HG03135 (cell line): ENCODE measurements around the gene HBE1.
"Not testable (repeated sequence)": the region's sequence is repeated elsewhere in the genome, so short reads cannot be mapped to it uniquely, and the experiment has no call there.

Experiments
- ATAC-seq: cut with Tn5 transposase; IDR thresholded peaks from one replicate; pipeline ENCODE4 v1.9.1; 2021; ENCODE audit warnings: mild to moderate bottlenecking, moderate library complexity; ENCODE audit not compliant: unreplicated experiment

Gene HBE1

DNA sequence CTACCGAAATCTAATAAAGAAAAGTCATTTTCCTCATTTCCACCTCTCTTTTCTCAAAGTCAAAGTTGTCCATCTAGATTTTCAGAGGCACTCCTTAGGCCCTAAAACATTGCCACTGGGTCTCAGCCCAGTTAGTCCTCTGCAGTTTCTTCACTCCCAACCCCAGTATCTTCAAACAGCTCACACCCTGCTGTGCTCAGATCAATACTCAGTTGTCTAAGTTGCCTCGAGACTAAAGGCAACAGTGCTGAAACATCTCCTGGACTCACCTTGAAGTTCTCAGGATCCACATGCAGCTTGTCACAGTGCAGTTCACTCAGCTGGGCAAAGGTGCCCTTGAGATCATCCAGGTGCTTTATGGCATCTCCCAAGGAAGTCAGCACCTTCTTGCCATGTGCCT, 15.7 kb downstream of the HBE1 start:
- not testable (repeated sequence) for ATAC-seq

DNA sequence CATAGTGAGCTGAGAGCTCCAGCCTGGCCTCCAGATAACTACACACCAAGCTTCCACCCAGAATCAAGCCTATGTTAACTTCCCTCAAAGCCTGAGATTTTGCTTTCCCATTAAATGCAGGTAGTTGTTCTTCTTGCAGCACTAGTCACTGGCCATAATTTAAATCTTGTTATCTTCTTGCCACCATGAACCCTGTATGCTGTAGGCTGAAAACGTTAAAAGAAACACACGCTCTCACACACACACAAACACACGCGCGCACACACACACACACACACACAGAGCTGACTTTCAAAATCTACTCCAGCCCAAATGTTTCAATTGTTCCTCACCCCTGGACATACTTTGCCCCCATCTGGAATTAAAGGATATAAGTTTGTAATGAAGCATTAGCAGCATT, 16.3 kb downstream of the HBE1 start:
- not testable (repeated sequence) for ATAC-seq

DNA sequence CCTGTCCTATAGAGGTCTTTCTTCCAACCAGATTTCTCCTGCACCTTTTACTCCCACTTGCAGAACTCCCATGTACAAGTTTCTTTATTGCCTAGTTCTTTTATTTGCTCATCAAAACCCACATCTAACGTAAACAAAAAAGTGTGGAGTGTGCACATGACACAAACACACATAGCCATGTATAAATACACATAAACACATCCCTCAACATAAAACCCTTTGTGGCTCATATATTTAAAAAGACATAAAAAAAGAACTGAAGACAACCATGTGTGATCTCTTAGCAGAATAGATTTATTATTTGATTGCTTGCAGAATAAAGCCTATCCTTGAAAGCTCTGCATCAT, 16.9 kb downstream of the HBE1 start:
- no peak for ATAC-seq

DNA sequence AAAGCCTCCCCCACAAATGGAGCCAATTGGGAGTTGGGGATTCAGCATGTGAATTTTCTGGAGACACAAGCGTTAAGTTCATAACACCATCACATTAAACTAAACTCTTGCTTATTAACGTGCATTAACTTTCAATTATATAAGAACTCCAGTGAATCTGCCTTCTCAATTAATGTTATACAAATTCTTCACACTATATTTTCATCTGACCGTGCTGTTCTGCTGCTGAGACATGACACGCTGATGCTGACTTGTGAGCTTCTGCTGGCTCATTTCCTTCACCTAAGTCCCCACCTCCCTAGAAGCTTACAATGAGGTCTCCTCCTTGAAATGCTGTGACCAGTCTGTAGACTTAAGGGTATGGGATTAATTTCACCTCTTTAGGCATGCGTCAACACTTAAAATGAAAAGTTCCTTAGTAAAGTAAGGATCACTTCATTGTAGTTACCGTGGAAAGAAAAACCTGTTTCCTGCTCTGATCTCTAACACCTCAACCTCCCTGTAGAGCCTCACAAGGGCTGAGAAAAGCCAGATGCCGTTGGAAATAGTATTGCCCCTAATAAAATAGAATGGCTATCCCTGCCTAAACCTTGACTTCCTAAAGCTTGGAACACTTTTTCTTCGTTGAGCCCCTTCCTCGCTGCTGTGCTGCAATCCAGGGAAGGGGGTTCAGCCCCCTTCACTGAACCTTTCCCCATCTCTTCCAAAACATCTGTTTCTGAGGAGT, 17.4 kb downstream of the HBE1 start:
- ATAC-seq, result no peak

DNA sequence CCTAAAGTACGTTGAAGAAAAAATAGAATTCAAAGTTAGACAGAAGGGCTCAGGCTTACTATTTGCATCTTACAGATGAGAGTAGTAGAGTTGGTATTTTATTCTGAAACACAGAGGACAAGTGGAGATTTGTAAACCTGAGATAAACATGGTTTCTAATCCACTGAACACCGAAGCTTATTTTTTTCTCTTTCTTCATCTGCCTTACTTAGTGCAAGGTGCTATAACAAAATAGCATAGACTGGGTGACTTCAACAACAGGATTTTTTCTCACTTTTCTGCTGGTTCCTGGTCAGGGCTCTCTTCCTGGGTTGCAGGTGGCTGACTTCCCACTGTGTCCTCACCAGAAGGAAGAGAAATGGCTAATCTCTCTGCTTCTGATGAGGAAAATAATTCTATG, 18.0 kb downstream of the HBE1 start:
- ATAC-seq, result no peak

DNA sequence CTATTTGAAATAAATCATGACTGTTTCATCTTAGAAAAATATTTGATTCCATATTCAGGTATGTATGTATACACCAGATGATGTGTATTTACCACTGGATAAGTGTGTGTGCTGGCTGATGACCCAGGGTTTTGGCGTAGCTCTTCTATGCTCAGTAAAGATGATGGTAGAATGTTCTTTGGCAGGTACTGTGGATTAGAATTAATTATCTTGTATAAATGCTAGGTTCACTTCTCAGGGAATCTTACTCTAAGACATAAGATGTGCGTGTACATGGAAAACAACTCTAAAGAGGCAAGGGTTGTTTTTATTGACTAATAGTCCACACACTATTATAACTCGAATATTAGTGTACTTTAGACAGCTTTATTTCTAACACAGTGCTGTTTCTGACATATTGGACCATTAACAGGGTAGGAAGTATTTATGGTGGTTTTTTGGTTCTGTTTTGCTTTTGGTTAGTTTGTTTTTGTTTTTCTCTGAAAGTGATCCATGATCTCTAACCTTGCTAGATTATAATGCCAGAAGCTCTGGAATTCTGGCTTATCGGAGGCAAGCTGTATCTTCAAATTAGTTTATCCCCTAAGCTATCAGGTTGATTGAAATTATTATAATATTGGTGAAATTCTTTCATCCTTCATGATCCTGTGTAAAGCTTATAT, 19.1 kb downstream of the HBE1 start:
- no peak for ATAC-seq

DNA sequence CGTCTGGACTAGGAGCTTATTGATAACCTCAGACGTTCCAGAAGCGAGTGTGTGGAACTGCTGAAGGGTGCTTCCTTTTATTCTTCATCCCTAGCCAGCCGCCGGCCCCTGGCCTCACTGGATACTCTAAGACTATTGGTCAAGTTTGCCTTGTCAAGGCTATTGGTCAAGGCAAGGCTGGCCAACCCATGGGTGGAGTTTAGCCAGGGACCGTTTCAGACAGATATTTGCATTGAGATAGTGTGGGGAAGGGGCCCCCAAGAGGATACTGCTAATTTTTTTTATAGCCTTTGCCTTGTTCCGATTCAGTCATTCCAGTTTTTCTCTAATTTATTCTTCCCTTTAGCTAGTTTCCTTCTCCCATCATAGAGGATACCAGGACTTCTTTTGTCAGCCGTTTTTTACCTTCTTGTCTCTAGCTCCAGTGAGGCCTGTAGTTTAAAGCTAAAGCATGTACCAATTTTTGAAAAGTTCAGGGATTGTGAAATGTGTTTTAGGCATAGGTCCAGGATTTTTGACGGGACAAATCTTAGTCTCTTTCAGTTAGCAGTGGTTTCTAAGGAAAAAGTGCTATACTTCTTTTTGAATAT, 19.8 kb downstream of the HBE1 start, which contains the start of gene HBG1:
Gene HBG1 (minus strand): TSS at position 51 of the 590 bp plus-strand sequence. CDS start 53 bp downstream, outside the sequence.
- not testable (repeated sequence) for ATAC-seq

DNA sequence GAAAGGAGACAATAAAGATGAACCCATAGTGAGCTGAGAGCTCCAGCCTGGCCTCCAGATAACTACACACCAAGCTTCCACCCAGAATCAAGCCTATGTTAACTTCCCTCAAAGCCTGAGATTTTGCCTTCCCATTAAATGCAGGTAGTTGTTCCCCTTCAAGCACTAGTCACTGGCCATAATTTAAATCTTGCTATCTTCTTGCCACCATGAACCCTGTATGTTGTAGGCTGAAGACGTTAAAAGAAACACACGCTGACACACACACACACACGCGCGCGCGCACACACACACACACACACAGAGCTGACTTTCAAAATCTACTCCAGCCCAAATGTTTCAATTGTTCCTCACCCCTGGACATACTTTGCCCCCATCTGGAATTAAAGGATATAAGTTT, 21.2 kb downstream of the HBE1 start:
- ATAC-seq, result not testable (repeated sequence)

DNA sequence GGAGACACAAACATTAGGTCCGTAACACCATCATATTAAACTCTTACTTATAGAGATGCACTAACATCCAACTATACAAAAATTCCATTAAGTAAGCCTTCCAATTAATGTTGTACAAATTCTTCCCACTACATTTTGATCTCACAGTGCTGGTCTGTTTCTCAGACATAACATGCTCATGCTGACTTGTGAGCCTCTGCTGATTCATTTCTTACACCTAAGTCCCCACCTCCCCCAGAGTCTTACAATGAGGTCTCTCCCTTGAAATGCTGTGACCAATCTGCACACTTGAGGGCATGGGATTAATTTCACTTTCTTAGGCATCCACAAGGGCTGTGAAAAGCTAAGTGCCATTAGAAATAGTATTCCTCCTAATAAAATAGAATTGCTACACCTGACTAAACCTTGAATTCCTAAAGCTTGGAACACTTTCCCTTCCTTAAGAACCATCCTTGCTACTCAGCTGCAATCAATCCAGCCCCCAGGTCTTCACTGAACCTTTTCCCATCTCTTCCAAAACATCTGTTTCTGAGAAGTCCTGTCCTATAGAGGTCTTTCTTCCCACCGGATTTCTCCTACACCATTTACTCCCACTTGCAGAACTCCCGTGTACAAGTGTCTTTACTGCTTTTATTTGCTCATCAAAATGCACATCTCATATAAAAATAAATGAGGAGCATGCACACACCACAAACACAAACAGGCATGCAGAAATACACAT, 22.1 kb downstream of the HBE1 start:
- no peak for ATAC-seq

DNA sequence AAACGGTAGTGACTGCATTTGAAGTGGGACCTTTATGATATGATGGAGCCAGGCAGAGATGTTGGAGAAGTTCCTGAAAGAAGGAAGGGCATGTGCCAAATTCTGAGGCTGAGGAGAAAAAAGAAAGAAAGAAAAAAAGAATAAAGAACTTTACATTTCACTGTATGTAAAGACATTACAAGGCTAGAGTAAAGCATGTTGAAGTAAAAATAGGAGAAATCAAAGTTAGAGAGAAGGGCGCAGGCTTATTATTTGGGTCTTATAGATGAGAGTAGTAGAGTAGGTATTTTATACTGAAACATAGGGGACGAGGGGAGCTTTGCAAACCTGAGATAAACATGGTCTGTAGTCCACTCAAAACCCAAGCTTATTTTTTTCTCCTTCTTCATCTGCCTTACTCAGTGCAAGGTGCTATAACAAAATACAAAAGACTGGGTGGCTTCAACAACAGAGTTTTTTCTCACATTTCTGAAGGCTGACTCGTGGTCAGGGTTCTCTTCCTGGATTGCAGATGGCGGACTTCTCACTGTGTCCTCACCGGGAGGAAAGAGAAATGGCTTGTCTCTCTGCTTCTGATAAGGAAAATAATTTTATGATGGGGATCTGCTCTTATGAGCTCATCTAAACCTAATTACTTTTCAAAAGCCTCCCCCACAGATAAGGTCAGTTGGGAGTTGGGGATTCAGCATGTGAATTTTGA, 22.8 kb downstream of the HBE1 start:
- no peak for ATAC-seq

DNA sequence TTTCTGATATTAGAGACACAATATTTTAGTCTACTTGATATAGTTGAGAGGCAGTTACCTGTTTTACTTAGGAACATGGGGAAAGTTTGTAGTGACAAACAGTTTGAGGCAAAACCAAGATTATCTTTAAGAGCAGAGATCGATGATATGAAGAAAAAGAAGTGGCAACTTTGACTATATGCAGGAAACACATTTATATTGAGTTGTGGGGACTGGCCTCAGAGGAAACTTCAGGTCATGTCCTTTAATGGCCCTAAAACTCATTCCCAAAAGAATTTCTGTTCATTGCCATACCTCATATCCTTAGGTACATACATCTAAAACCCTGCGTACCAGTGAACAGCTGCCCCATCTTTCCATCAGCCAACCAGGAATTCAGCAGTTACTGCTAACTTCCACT, 24.6 kb downstream of the HBE1 start:
- ATAC-seq, result no peak

DNA sequence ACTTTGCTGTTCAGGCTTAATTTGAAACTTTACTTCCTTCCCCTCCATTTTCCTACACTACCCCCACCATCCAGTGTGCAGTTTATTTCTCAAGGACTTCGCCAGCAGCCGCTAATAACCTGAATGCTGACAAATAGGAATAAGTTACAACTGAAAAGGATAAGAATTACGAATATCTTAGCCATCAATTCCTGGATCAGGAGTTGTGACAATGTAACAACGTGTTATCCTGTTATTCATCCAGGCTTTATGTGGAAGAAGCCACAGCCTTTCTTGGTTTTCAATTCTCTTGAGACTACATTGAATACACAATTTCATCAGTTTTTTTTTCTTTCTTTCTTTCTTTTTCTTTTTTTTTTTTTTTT, 25.9 kb downstream of the HBE1 start:
- ATAC-seq, result no peak

DNA sequence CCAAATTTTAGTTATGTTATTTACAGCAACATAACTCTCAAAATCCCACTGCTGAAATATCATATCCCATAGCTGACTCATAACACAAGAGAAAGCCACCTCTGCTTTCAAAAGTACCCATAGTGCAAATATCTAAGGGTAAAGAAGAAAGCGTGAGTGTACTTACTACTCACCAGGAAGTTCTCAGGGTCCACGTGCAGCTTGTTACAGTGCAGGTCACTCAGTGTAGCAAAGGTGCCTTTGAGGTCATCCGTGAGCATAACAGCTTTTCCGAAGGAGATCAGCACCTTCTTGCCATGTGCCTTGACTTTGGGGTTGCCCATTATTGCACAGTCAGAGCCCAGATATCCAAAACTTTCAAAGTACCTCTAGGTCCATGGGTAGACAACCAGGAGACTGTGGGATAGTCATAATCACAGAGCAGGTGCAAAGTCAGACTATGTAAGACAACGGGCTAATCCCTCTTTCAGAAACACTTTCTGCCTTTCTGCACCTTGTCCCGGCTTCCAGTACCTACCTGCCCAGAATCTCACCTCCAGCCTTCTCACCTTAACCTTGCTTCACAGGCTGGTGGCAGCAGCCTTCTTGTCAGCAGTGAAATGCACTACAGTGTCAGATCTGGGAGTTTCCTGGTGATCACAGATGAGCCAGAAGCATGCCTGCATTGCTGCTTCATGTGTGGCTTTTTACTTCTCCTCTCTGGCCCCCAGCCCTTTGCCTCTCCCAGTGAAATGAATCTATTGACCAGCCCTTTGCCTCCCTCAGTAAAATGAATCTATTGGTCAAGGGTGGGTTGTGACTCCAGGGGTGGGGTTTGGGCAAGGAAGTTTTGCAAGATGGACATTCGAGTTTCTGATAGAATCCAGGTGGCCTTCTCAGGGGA, 26.6 kb downstream of the HBE1 start:
- no peak for ATAC-seq

DNA sequence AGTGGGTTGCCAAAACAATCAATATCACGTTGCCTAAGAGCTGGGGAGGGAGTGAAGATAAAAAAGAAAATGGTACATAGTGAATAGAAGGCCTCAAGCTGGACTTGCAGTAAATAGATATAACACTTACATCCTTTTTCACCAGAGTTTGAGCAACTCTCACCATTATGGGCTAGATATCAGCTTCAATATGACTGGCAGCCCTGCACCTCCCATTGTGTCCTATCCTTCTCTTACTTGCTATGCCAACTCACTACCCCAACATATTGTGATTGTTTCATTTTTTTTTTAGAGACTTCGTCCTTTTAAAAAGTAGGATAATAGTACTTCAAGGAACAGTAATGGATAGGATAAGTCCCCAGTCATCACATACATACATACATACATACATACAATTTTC, 27.5 kb downstream of the HBE1 start:
- no peak for ATAC-seq

DNA sequence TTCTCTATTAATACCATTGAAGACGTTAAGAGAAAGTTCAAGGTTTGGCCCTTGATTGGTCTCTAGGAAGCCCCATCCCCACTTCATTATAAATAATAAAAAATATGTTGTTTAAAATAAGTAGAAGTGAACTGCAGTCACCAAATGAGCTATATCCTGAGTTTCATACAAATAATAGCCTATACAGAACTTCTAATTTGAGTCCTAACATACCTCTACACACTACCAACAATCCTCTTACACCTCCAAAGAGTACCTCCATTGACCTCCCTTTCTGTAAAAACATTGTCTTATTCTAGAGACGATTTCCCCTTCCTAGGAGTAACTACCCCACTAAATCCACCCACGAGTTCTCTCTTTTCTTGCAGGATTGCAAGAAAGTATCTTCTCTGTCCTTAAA, 28.3 kb downstream of the HBE1 start:
- no peak for ATAC-seq

DNA sequence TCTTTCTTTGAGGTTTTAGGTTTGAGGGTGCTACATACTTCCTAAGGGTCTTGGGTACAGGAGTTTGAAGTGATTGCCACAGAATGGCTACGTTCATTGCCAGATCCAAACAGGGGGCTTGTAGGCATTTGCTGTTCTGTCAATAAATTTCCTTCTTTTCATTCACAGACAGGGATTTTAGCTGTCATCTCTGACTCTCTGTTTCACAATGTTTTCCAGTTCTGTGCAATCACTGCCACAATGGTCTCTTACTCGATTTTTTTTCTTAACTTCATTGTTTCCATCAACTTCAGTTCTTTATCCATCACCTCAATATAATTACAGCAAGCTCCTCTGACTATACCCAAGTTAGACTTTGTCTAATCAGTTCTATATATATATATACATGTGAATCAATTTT, 29.3 kb downstream of the HBE1 start:
- ATAC-seq, result no peak

DNA sequence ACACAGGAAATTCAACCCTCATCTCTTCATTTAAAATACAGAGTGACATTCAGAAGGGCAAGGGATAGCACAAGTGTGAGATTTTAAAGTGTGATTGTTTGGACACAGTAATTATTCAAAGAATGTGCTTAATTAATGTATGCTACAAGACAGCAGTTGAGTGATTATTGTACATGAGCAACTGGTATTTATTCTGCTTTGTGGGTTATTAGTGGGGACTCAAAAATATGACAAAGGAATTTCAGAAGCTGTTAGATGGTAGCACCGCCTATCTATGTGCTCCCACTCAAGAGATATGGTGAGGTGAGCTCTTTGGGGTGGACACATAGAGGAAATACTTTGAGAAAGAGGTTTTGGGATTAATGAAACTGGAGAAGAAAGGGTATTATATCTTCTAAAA, 29.7 kb downstream of the HBE1 start:
- ATAC-seq, result no peak

DNA sequence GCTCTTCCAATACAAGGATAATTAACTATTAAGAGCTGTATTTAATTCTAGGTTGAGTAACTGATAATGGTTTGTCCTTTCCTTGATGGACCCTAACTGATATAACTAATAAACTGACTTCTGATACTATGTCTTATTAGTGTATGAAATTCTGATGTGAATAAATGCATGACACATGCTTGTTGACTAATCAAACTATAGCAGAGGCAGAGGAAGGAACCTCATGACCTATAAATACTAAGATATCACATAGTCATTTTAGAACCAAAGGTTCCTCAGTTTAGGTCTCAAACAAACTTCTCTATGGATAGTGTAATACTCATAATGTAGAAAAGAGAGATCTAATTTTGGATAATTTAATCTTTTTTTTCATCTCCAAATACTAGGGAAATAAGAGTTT, 30.7 kb downstream of the HBE1 start:
- no peak for ATAC-seq

DNA sequence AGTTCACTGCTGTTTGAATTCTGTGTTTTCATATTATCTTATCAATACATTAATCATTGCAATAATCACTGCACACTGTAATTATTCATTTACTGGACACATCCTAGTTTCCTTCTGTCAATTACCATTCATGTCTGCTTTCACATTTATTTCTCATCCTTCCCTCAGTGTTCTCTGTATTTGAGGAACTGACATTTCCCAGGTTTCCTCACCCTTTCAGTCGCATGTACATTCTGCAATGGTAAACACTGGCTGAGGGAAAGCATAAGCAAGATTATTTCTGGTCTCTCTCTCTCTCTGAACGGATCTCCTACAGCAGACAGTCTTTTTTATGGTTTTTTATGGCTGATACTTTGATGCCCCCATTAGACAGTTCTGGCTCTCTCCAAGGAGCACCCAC, 31.3 kb downstream of the HBE1 start:
- ATAC-seq, result no peak

DNA sequence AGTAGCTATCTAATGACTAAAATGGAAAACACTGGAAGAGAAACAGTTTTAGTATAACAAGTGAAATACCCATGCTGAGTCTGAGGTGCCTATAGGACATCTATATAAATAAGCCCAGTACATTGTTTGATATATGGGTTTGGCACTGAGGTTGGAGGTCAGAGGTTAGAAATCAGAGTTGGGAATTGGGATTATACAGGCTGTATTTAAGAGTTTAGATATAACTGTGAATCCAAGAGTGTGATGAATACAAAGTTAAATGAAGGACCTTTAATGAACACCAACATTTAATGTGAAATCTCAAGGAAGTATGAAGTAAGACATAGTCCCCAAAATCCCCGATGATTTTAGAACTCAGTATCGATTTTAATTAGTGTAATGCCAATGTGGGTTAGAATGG, 32.3 kb downstream of the HBE1 start:
- no peak for ATAC-seq
